Panc1 (cell line): ENCODE measurements around the gene BRICD5.

Experiments used
- TF ChIP-seq, protein P1 (sequence below): fragments of 450-650 bp; IDR thresholded peaks from 2 replicates; pipeline ENCODE4 v1.5.1; 2017; ENCODE audit warnings: mild to moderate bottlenecking
- TF ChIP-seq, protein P2 (sequence below), 2 experiments: IDR thresholded peaks; 2 replicates each; pipeline ENCODE4 v1.6.1; 2011 to 2012; ENCODE audit warnings: low read depth in 2 of 2, control low read depth in 1 of 2, low read length in 1 of 2, mild to moderate bottlenecking in 1 of 2, moderate library complexity in 1 of 2; ENCODE audit not compliant: insufficient read depth in 1 of 2

DNA sequence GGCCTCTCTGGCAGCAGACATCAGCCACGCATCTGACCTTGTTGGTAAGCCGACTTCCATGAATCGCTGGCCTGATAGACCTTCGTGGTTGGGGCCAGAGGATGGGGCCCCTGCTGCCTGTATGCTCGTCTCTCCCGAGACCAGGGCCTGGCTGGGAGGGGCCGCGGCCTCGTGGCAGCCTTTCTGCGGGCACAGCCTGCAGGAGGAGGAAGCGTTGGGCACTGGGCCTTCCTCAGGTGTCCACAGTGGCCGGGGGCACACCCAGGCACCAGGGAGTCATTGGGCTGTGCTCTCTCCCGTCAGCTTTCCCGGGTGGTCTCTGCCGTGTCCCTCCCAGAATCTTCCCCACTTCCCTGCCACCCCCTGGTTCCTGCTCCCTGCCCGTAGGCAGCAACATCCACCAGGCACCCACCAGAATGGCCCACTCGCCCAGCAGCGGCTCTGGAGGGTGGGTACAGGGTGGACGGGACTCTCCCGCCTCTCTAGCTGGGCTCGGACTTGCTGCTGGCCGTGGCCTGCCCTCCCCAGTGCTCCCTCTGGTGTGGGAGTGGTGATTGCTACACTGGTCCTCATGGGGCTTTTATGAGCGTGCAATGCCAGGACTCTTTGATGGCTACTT, 19.1 kb upstream of the BRICD5 start:
- TF ChIP-seq, protein P1, sequence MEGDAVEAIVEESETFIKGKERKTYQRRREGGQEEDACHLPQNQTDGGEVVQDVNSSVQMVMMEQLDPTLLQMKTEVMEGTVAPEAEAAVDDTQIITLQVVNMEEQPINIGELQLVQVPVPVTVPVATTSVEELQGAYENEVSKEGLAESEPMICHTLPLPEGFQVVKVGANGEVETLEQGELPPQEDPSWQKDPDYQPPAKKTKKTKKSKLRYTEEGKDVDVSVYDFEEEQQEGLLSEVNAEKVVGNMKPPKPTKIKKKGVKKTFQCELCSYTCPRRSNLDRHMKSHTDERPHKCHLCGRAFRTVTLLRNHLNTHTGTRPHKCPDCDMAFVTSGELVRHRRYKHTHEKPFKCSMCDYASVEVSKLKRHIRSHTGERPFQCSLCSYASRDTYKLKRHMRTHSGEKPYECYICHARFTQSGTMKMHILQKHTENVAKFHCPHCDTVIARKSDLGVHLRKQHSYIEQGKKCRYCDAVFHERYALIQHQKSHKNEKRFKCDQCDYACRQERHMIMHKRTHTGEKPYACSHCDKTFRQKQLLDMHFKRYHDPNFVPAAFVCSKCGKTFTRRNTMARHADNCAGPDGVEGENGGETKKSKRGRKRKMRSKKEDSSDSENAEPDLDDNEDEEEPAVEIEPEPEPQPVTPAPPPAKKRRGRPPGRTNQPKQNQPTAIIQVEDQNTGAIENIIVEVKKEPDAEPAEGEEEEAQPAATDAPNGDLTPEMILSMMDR = no peak
- TF ChIP-seq, protein P2, sequence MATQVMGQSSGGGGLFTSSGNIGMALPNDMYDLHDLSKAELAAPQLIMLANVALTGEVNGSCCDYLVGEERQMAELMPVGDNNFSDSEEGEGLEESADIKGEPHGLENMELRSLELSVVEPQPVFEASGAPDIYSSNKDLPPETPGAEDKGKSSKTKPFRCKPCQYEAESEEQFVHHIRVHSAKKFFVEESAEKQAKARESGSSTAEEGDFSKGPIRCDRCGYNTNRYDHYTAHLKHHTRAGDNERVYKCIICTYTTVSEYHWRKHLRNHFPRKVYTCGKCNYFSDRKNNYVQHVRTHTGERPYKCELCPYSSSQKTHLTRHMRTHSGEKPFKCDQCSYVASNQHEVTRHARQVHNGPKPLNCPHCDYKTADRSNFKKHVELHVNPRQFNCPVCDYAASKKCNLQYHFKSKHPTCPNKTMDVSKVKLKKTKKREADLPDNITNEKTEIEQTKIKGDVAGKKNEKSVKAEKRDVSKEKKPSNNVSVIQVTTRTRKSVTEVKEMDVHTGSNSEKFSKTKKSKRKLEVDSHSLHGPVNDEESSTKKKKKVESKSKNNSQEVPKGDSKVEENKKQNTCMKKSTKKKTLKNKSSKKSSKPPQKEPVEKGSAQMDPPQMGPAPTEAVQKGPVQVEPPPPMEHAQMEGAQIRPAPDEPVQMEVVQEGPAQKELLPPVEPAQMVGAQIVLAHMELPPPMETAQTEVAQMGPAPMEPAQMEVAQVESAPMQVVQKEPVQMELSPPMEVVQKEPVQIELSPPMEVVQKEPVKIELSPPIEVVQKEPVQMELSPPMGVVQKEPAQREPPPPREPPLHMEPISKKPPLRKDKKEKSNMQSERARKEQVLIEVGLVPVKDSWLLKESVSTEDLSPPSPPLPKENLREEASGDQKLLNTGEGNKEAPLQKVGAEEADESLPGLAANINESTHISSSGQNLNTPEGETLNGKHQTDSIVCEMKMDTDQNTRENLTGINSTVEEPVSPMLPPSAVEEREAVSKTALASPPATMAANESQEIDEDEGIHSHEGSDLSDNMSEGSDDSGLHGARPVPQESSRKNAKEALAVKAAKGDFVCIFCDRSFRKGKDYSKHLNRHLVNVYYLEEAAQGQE (IDR thresholded peaks at IDR 0.05; ENCODE audit: insufficient read depth in 1 of 2, low read depth in 2 of 2, low read length in 1 of 2) = no peak
